ENCODE results near the gene RBFOX1. TPM values are rescaled to one million over a fixed set of nuclear protein-coding genes. Genes with fewer than 3 reads are reported as not detected.

RBFOX1 gene
- total RNA-seq, 2 donors from 2014 or later: 46.5 to 58.1 TPM

DNA sequence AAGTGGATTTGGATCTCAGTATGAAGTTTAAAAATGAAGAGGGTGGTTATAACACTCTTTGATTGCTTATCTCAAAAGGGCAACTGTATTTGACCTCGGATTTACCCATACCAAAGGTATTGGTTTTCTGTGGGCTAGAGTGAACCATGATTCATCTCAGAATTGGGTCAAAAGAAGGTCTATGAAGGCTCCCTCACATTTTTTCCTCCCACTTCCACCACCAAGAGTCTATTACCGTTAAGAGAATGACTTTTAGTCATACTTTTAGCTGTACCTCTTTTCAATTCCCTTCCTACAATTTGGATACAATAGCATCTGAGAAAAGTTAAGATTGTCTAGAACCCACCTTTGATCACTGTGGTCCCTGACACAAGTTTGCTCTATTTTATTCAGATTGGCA, 280.9 kb downstream of the RBFOX1 start:
- DNase-seq (no peak), ATAC-seq (no peak)
- intact Hi-C loops (cut with DNase I): no loop called here

DNA sequence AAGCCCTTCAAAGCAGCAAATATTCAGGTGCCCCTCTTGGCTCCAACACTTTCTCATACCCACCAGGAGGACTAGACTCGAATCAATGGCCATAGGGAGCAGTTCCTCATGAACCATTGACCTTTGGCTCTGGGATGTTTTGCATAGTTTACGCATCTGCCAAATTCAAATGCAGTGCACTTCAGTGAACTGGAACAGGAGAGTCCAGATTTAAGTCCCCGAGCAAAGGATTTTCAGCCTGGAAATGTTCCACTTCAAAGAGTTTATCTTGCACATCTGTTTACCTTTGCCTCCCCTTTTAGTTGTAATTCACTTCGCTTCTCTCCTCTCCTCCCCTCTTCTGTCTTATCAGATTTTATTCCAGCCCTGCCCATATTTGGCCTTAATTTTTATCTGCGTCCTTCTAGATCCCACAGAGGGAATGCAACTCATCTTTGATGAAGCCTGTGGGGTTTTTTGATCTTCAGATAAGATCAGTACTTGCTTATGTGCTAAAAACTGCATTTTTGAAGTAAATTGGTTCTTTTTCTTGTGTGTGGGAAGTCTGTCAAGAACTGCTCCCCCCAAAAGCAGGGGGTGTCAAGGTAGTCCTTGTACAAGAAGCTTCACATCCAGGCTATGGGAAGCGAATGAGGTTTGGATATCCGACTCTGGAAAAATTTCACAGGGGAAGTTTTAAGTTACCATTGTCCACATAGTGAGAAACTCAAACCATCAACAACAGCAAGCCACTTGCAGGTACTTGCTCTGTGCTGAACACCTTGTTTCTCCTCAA, 281.6 kb downstream of the RBFOX1 start:
- no peak for ATAC-seq
- intact Hi-C loops (cut with DNase I): no loop called here
- no peak for DNase-seq

DNA sequence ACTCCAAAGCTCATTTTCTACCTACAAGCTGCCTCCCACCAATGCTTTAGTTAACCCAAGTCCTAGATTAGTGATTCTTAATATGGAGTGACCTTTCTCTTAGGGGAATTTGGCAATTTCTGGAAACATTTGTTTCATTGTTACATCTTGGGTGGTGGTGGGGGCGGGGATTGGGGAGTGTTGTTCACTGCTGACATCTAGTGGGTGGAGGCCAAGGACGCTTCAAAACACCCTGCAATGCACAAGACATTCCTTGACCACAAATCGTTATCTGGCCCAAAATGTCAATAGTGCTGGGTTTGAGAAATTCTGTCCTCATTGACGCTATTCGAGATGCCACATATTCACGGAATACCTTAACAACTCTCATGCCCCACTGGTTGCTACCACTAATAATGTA, 282.9 kb downstream of the RBFOX1 start:
- DNase-seq: no peak
- intact Hi-C loops (cut with DNase I): no loop called here
- ATAC-seq: no peak

DNA sequence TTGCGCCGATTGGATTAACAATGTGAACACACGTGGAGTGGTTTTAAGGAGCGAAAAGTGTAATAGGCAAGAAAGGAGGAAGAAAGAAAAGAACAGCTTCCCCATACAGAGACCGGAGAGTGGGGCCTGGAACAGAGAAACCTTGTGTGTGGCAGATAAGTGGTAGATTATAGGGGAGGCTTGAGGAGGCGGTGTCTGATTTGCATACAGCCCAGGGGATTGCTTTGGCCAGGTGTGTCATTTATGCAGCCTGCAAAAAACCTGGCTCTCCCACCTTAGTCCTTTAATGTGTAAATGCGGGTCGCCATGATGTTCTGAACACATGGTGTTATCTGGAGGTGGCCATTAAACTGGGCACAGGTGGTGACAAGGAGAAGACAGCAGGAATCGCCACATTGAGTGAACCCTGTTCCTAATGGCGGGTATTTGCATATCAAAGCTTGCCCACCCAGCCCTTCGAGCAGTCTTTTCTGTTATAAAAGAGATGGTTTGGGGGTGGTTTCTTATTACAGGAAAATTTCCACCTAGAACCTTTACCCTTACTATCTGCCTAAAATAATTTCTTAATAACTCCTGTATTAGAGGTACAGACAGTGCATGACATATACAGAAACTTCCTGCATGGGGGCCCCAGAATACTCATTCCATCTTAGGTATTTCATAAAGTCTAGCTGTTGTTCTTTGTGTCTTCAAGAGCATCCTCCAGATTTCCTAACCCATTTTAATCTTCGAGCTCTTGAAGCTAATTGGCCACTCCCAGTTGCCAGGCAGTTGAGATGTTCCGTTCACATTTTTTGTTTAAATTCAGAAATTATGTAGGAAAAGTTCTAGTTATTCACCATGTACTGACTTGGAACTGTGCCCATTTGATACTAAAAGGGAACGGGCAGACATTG, 292.5 kb downstream of the RBFOX1 start:
- intact Hi-C loops (cut with DNase I): no loop called here
- DNase-seq: no peak

DNA sequence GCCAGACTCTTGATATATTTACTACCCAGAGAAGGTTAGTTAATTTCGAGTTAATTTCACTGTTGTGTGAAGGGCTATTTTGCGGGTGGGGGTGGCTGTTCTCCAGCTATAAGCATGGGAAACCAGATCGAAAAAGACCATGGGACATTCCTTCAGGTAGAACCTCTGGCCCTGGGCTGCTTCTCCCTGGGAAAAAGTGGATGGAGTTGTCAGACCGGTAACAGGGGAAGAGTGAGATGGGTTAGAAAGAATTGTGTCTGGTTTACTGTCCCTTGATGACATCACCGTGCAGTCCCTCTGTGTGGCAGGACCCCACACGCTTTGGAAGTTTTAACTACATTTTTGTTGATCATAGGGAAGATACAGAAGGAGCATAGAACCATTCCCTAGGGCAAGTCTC, 296.3 kb downstream of the RBFOX1 start:
- ATAC-seq (no peak), DNase-seq (no peak)
- intact Hi-C loops (cut with DNase I): no loop called here

More for the DNA sequence above, 292.5 kb downstream of the RBFOX1 start:
- no peak for ATAC-seq

DNA sequence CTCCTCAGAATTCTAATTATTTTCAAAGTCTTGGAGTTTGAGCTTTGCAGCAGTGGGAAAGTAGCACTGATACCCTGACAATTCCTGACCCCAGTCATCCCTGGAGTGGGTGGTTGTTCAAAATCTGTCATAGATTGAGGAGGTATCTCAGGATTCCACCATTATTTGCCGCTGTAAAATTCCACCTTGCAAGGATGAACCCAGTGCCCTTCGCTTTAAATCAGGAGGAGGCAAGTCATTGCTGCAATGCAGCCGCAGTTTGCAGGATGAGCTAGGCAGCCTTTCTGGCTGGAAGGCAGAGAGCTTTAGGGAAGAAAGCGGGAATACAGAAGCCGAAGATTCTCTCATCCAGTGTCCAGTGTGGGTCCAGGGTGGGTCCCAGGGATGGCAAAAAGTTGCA, 296.9 kb downstream of the RBFOX1 start:
- ATAC-seq (no peak), DNase-seq (no peak)
- intact Hi-C loops (cut with DNase I): no loop called here

DNA sequence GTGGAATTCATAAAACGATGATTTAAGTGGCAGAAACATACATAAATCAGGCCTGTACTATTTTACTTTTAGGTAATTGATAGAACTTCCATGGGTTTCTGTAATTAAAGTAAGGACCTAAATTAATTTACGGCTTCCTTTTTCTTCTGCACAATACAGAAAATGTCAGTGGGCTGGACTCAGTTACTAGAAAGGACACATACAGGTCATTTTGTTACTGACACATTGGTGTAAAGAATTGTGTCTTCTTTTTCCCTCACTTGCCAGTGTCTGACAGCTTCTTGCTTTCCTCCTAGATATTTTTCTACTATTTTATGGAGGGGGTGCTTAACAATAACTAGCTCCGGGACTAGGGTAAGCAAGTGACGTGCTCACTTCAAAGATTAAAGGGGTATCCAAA, 304.8 kb downstream of the RBFOX1 start:
- no peak for ATAC-seq
- no peak for DNase-seq
- intact Hi-C loops (cut with DNase I): no loop called here

DNA sequence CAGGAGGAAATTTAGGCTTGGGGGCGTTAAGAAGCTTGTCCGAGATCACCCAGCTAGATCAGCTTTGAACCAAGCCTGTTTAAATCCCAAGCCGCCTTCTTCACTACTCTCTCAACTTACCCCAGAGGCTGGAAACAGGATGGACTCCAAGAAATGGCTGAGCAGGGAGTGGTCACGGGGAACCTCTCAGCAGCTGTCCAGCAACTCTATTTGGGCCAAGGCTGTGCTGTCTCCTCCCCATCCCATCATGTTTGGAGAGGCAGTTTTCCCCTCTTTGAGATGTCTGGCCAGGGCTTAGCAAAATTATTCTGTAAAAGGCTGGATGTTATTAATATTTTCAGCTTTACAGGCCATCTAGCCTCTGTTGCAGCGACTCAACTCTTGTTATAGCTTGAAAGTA, 305.7 kb downstream of the RBFOX1 start:
- ATAC-seq: no peak
- DNase-seq: no peak
- intact Hi-C loops (cut with DNase I): no loop called here

DNA sequence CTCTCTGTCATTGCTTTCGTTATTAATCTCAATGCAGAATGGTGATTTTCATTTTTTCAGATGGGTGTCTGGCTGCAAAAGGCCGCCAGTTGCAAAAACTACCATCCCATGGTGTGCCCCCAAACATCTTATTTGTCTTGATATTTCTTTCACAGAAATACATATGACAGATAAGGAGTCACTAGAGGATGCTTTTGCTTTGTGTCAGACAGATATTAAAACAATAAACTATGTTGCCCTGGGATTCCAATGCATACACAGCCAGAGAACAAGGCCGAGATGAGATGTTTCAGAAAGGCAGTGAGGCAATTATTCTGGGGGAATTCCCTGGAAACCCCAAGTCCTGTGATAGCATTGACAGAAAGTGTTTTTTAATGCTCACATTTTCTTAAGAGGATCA, 307.7 kb downstream of the RBFOX1 start:
- ATAC-seq (no peak), DNase-seq (no peak)
- intact Hi-C loops (cut with DNase I): no loop called here

DNA sequence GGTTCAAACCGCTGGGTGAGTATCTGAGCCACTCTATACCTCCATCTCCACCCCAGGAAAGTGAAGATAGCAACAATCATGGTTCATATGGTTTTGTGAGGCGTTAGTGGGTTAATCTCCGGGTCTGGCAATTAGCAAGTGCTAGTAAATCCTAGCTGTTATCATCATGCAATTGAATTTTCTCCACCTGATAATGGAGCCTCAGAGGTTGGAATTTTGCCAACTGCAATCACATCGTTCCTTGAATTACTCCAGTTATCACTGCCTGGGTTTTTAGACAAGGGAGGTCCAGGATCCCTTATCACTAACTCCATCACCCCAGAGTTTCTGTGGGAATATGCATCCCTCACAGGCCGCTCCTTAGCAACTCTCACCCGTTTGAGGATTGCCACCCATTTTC, 311.5 kb downstream of the RBFOX1 start:
- ATAC-seq: no peak

DNA sequence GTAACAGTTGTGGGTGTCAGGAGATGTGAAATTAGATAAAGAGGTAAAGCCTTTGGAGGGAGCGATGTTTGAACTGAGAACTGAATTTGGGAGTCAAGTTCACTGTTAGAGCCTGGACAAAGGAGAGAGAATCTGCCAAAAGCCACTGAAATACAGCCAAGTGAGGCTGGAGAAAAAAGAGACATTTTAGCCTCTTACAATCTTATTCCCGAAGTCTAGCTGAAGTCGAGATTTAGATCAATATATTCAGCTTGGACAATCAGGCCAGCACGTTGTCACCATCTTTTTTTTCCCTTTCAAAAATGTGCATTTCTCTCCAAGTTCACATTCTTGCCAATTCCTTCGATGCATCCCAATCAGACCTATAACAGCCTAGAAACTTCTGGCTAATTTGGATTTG, 312.2 kb downstream of the RBFOX1 start:
- ATAC-seq: no peak
- intact Hi-C loops (cut with DNase I): no loop called here
- no peak for DNase-seq

More for the DNA sequence above, 311.5 kb downstream of the RBFOX1 start:
- intact Hi-C loops (cut with DNase I): no loop called here
- DNase-seq: no peak

DNA sequence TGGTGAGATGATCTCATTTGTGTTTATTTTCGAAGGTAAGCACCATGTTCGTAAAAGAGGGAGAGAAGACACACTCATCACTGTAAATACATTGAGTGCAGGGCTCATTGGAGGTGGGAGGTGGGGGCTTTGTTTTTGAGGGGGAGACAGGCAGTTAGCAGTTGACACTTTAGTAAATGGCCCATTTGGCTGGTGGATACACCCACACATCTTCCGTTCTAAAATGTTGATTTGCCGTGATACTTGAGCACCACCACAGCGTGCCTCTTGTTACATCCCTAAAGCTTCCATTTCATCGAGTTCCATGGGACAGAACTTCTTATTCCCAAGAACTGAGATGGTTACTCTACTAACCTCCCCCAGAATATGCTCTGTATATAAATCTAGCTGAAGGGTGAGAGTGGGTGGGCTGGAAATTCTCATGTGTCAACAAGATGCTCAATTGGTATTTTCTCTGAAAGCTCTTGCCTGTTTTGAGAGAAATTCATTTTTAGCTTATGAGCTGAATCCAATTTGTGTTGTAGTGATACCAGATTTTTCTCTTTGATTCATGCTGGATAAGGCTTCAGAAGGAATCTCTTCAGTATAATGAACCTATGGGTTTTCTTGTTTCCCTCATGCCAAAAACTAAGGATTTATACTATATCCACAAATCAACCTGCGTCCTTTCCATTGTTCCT, 314.3 kb downstream of the RBFOX1 start:
- no peak for DNase-seq
- ATAC-seq: no peak
- intact Hi-C loops (cut with DNase I): no loop called here

DNA sequence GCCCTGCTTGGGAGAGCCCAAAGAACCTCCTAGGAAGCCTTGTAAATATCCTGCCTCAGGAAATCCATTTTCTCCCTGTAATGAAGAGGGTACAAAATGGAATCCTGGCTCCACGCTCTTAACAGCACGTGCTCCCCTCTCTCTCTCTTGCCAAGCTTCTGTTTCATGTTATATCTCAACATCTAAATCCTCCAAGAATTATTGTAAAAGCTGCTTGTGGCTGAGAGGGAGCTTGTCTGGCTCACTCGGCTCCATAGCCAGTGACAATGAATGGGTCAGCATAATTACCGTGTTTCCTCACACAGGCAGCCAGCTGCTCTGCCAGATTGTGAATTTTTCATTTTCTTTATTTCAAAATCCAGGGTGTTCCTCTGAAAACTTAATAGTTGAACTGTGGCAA, 317.8 kb downstream of the RBFOX1 start:
- ATAC-seq: no peak
- no peak for DNase-seq
- intact Hi-C loops (cut with DNase I): no loop called here

DNA sequence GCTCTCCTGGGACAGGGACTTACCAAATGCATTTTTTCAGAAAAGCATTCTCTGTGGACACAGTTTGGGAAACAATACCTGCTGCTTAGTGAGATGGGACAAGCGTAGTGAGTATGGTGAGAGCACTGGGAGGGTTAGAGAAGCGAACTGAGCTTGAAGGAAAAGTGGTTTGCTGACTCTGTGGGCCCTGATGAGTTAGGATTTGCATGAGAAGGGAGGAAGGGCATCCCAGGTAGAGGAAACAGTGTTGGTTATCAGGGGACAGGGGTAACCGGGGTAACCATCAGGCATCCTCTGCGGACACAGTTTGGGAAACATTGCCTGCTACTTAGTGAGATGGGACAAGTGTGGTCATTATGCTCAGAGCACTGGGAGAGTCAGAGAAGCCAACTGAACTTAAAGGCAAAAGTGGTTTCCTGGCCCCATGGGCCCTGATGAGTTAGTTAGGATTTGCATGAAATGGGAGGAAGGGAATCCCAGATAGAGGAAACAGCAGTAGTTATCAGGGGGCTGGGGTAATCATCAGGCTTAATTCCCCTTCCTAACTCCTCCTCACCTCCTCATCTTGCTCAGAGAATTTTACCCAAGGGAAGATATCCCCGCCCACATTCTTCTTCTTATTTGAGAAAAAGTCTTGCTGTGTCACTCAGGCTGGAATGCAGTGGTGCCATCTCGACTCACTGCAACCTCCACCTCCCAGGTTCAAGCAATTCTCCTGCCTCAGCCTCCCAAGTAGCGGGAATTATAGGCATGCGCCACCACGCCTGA, 319.3 kb downstream of the RBFOX1 start:
- no peak for ATAC-seq
- intact Hi-C loops (cut with DNase I): no loop called here
- DNase-seq: no peak

DNA sequence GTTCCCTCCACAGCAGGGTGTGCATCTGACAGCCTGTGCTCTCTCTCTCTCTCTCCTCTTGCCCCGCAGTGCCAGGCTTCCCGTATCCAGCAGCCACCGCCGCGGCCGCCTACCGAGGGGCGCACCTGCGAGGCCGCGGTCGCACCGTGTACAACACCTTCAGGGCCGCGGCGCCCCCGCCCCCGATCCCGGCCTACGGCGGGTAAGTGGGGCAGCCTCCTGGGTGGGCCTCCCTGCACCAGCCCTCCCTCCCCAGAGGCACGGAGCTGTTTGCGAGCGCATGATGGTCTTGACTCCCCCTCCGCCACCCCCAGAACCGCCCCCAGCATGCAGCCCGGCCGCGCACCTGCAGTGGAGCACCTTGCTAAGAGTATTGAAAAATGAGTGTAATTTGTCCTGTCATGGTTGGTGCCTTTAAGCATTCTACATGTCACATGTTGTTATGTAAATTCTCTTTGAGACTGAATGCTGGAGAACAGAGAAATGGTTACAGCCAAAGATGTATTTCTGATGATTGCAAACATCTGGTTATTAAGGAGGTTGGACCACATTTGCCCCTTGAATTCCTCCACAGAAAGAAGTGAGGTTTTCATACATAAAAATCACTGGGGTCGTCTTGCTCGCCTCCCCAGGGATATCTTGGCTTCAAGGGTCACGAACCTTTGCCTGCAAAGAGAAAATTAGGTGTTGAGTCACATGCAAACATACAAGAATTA, 321.3 kb downstream of the RBFOX1 start:
- intact Hi-C loops (cut with DNase I): no loop called here
- ATAC-seq (no peak), DNase-seq (no peak)

DNA sequence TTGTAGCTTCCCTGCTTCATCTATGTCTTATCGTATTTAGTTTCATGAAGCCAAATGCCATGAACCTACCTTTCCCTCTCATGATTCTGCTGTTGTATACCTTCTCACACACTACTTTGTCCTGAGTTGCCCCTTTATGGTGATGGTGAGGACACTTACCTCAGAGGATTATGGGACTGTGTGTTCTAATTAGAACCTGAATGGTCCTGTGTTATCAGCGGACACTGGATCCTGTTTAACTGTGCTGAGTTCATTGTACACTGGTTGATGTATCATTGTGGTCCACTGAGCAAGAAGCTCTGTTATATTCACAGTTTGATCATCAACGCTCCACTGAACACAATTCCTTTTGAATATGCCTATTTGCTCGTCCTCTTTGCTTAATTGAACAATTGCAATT, 343.0 kb downstream of the RBFOX1 start:
- DNase-seq: no peak
- no peak for ATAC-seq
- intact Hi-C loops (cut with DNase I): no loop called here

DNA sequence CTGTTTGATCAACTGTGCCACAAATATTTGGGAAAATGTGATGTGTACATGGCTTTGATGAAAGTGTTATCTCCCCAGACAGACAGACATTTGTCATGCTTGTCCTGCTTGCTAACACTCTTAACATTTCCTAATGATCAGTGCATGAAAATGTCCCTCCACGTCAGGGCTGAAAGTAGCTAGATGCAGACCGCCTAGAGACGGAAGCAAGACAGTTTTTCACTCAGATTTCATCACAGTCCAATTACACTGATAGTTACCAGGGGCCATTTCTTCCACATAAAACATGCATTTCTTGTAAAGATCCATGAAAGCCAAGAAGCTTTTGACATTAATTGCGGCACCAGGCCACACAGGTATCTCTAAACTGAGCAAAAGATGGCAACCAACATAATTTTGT, 347.7 kb downstream of the RBFOX1 start:
- no peak for ATAC-seq
- DNase-seq: no peak
- intact Hi-C loops (cut with DNase I): no loop called here

DNA sequence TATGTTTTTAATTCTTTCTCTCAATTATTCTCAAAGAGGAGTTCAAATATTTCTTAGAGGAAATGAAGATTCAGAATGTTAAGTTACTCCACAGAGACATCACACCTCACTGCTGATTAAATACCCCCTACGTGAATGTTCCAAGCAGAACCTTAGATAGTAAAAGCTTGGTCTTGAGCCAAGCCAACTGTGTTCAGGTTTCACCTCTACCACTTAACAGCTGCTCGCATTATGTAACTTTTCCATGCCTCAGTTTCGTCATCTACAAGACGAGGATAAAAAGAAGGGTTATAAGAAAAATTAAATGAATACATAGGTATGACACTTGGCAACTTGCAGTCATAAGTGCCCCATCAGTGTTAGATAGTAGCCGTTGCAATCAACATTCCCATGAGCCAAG, 356.2 kb downstream of the RBFOX1 start:
- DNase-seq (no peak), ATAC-seq (no peak)
- intact Hi-C loops (cut with DNase I): no loop called here

DNA sequence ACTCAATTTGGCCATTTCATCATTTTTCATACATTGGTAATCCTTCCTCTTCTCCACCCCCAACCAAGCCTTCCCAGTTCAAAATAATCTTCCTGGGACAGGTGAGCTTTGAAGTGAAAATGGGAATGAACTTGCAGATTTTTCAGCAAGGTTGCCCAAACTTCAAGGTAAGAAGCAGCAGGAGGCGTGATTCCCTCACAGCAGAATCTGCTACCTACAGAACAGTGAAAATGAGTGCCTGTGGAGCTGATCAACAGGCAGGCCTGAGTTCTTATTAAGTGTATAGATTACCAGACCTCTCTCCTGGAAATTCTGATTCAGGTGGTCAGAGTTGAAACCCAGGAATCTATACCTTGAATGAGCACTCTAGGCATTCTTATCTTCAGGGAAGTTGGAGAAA, 356.6 kb downstream of the RBFOX1 start:
- DNase-seq (no peak), ATAC-seq (no peak)
- intact Hi-C loops (cut with DNase I): no loop called here
